Neural cell (in vitro differentiated cells): Measurements from ENCODE around the gene USP7.

Source experiments
- EP300 ChIP-seq: fragments of 450-650 bp; conservative IDR thresholded peaks from 2 replicates; pipeline ENCODE4 v1.6.1; 2014; ENCODE audit warnings: antibody characterized with exemption, mild to moderate bottlenecking, moderate library complexity; ENCODE audit not compliant: poor library complexity, severe bottlenecking
- EZH2 ChIP-seq: fragments of 200-600, 300-800 bp; shearing (Covaris generic), sonication (generic); IDR thresholded peaks from 2 replicates; pipeline ENCODE4 v1.6.1; 2014; ENCODE audit warnings: antibody characterized with exemption, low read length, borderline replicate concordance, mild to moderate bottlenecking; ENCODE audit not compliant: insufficient read depth, poor library complexity, severe bottlenecking
- RAD21 ChIP-seq: fragments of 450-650 bp; conservative IDR thresholded peaks from 2 replicates; pipeline ENCODE4 v1.6.1; 2014; ENCODE audit warnings: antibody characterized with exemption, mild to moderate bottlenecking, moderate library complexity
- SMC3 ChIP-seq: fragments of 450-650 bp; conservative IDR thresholded peaks from 2 replicates; pipeline ENCODE4 v1.6.1; 2014; ENCODE audit warnings: antibody characterized with exemption, mild to moderate bottlenecking, moderate library complexity; ENCODE audit not compliant: poor library complexity
- TF ChIP-seq, protein P1 (sequence below): fragments of 450-650 bp; IDR thresholded peaks from 2 replicates; pipeline ENCODE4 v1.5.1; 2014; ENCODE audit warnings: antibody characterized with exemption, mild to moderate bottlenecking, moderate library complexity; ENCODE audit not compliant: poor library complexity, severe bottlenecking

DNA sequence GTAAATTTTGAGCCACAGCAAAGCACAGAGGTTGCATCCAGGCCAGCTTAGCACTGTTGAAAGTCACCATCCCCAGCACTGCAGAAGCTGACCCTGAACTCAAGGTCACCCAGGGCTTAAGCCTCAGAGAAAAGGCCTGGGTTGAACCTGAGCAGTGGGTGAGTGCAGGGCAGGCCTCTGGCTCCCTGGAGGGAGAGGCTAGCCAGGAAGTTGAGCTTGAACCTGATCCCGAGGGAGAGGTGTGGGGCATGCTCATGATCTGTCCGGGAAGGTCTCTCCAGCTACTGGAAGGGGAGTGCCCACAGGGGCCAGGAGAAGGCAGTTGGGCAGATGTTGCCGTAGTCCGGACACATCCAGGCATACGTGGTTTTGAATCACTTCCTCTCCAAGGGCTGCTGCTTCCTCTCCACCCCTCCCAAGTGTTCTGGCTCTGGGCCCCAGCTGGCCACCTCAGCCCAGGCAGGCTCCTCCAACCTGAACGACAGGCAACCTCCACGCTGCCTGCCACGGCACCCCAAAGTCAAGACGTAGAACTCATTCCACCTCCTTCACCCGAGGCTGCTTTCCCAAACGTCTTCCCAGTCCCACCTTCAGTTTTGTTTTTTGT is 113.3 kb downstream of the USP7 start:
- TF ChIP-seq RAD21 (no peak), SMC3 (no peak), EZH2 (no peak), EP300 (no peak)
- TF ChIP-seq, protein P1, sequence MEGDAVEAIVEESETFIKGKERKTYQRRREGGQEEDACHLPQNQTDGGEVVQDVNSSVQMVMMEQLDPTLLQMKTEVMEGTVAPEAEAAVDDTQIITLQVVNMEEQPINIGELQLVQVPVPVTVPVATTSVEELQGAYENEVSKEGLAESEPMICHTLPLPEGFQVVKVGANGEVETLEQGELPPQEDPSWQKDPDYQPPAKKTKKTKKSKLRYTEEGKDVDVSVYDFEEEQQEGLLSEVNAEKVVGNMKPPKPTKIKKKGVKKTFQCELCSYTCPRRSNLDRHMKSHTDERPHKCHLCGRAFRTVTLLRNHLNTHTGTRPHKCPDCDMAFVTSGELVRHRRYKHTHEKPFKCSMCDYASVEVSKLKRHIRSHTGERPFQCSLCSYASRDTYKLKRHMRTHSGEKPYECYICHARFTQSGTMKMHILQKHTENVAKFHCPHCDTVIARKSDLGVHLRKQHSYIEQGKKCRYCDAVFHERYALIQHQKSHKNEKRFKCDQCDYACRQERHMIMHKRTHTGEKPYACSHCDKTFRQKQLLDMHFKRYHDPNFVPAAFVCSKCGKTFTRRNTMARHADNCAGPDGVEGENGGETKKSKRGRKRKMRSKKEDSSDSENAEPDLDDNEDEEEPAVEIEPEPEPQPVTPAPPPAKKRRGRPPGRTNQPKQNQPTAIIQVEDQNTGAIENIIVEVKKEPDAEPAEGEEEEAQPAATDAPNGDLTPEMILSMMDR, result no peak
